Skeletal muscle tissue (tissue), 4 donors: ENCODE data around the gene BNC2. TPM values are rescaled to one million over a fixed set of nuclear protein-coding genes. Genes with fewer than 3 reads are reported as not detected.

Source experiments
- H3K27ac ChIP-seq: one replicate; pipeline ENCODE4 v1.7.0; 2013; ENCODE audit warnings: mild to moderate bottlenecking, low read depth, low read length, inconsistent platforms
- H3K27me3 ChIP-seq, 3 donors: one replicate each; pipeline ENCODE4 v1.7.0; 2013; ENCODE audit warnings: low read length in 3 of 3; ENCODE audit not compliant: control insufficient read depth in 3 of 3, insufficient read depth in 3 of 3
- H3K36me3 ChIP-seq, 3 donors: one replicate each; pipeline ENCODE4 v1.7.0; 2013; ENCODE audit warnings: low read length in 3 of 3; ENCODE audit not compliant: control insufficient read depth in 3 of 3, insufficient read depth in 3 of 3
- H3K4me1 ChIP-seq, 3 donors: one replicate each; pipeline ENCODE4 v1.7.0; 2013; ENCODE audit warnings: low read length in 3 of 3, mild to moderate bottlenecking in 3 of 3; ENCODE audit not compliant: control insufficient read depth in 3 of 3, insufficient read depth in 3 of 3
- H3K4me3 ChIP-seq, 3 donors: one replicate each; pipeline ENCODE4 v1.7.0; 2013; ENCODE audit warnings: low read length in 3 of 3
- H3K9ac ChIP-seq, 3 donors: one replicate each; pipeline ENCODE4 v1.7.0; 2013; ENCODE audit warnings: low read length in 3 of 3, mild to moderate bottlenecking in 3 of 3, moderate library complexity in 2 of 3, low read depth in 1 of 3
- H3K9me3 ChIP-seq, 3 donors: one replicate each; pipeline ENCODE4 v1.7.0; 2013; ENCODE audit warnings: low read length in 3 of 3; ENCODE audit not compliant: control insufficient read depth in 3 of 3
- total RNA-seq: library from RNA; depleted of rRNA; stranded (reverse); fragments of >200 nt; gene quantifications from one replicate; pipeline ENCODE4 v1.2.3, GENCODE V29; 2014
- donor health status: Osteomylitis.

Gene BNC2
- total RNA-seq, 1 donor from 2014 or later = 10.4 TPM

DNA sequence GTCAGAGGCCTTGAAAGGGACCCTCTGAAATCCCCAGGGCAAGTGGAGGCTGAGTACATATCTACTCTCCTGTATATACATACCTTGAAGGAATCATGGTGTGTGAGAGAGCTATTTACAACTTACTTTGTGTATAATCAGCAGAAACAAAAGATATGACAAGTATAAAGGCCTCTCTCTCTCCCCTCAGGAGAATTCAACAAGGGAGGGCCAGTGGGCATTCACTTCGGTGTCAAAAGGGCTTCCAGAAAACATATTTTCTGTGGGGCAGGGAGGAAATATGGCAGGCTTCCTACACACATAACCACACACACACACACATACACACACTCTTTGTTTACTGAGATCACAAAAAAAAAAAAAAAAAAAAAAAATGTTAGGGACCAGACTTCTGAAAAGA lies 181.7 kb downstream of the BNC2 start:
- Histone ChIP-seq H3K4me3 (no peak overlapping the region), H3K9me3 (no peaks in the 10 kb centered on the region), H3K4me1 (peaks cover 0 to 5% (median 0%) of the 10 kb centered on the region in 3 donors), H3K27ac (no peak overlapping the region), H3K27me3 (no peaks in the 10 kb centered on the region), H3K9ac (no peak overlapping the region), H3K36me3 (no peaks in the 10 kb centered on the region)

DNA sequence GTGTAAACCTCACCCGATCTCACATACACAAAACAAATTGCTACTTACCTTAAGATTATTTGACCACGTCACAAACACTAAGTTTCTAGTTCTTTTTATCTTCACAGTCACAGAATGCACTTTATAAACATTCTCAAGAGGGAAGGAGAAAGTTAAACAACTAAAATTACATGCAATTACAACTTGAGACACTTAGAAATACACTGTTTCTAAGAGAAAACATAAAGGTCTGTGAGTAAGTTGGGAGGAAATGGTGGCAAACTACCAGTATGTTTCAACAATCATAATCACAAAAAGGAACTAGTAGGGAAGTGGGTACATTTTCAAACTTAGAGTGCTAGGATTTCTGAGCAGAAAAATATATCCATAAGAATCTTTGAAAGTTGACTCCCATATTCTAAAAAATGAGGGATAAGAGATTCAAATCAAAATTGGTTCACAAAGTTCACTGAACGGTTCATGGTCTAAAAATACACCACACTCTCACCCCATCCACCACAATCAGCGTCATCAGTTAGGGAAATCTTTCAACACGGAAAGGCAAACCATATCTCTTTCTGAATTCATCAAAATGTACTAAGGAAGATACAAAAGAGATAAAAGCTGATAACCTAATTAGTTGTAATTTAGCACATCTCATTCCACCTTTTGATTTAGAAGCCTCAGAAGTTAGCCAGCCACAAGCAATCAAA lies 182.6 kb downstream of the BNC2 start:
- no peak overlapping the region for H3K27ac ChIP-seq
- H3K27me3 ChIP-seq = no peaks in the 10 kb centered on the region
- no peak overlapping the region for H3K4me3 ChIP-seq
- H3K9me3 ChIP-seq = no peaks in the 10 kb centered on the region
- H3K36me3 ChIP-seq = no peaks in the 10 kb centered on the region
- H3K9ac ChIP-seq = no peak overlapping the region
- H3K4me1 ChIP-seq = peaks cover 0 to 5% (median 0%) of the 10 kb centered on the region in 3 donors

DNA sequence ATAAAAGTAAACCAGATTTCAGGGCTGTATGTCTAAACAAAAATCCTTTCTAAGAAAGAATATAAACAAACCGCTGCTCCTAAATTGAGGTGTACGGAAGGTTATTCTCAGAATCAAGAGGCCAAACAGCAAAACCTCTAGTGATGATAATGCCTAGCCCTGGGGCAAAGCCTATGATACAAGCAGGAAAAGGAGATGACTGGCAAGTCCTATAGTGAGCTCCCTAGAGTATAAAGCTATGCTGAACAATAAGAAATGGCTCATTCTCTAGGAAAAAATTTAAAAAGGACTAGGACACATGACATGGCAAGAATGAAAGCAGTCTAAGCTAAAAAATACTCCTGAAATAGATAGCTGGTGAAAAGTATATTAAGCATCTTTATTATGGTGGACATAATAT lies 187.1 kb downstream of the BNC2 start:
- no peaks in the 10 kb centered on the region for H3K36me3 ChIP-seq
- H3K9me3 ChIP-seq = no peaks in the 10 kb centered on the region
- H3K27me3 ChIP-seq = no peaks in the 10 kb centered on the region
- no peak overlapping the region for H3K9ac ChIP-seq
- H3K27ac ChIP-seq = no peak overlapping the region
- peaks cover 0 to 5% (median 0%) of the 10 kb centered on the region in 3 donors for H3K4me1 ChIP-seq
- H3K4me3 ChIP-seq = no peak overlapping the region

DNA sequence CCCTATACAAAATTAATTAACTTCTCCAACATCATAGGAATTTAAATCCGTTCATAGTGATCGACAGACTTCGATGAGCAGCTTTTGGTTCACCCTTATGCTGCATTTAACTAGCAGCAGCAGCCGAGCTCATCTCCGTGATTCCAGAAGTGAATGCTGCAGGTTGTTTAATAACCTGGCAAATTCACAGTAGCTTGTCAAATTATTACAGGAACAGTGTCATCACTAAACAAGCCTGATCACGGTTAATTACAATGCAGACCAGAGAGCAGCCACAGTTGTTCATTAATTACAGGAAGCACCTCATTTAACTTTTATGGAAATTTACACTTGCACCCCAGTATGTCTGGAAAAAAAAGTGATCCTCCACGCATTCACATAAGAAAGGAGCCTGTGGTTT lies 188.2 kb downstream of the BNC2 start:
- Histone ChIP-seq H3K9ac (no peak overlapping the region), H3K9me3 (no peaks in the 10 kb centered on the region), H3K27ac (no peak overlapping the region), H3K27me3 (no peaks in the 10 kb centered on the region), H3K4me1 (peaks cover 0 to 5% (median 0%) of the 10 kb centered on the region in 3 donors), H3K36me3 (no peaks in the 10 kb centered on the region), H3K4me3 (no peak overlapping the region)

DNA sequence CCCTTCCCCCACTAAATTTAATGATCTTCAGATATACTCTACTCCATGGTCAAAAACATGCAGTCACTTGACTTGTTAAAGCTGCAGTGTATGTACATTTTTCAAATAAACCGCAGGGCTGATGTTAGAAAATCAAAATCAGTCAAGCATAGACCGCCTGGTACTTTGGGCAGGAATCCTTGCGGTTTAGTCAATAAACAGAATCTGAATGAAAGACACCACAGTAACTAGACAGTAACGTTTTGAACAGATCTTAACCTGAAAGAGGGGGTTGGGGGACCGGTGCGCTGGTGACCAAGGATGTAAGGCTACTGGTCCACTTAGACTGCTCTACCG lies 188.8 kb downstream of the BNC2 start:
- H3K36me3 ChIP-seq = no peaks in the 10 kb centered on the region
- H3K27ac ChIP-seq = no peak overlapping the region
- H3K9me3 ChIP-seq = no peaks in the 10 kb centered on the region
- no peaks in the 10 kb centered on the region for H3K27me3 ChIP-seq
- H3K4me3 ChIP-seq = no peak overlapping the region
- no peak overlapping the region for H3K9ac ChIP-seq
- H3K4me1 ChIP-seq = peaks cover 0 to 5% (median 0%) of the 10 kb centered on the region in 3 donors

DNA sequence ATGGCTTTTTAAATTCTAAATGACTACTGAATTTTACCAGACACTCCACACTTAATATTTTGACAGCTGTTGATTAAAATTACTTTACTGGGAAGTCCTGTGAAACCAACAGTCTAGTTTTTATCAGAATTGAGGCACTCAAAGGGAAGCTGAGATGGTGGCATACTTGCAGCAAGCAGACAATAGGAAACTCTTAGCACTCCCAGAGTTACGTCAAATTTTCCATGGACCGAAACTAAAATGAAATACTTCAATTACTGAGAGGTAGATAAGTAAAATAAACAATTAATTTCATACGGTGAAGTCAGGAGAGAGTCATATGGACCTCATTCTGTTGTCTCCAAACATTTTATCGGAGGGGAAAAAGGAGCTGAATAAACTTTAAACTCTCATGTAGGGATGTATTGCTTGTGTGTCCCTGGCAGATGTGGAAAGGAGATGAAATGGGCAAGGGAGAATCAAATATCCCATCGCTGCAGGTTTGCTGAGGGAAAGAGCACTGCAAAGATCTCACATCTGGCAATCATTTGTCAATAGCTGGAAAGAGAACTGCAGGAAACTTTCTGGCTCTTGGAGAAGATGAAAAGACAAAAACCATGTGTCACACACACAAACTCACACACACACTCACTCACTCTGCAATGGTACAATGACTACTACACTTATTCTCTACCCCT lies 189.4 kb downstream of the BNC2 start:
- Histone ChIP-seq H3K4me1 (peaks cover 0 to 5% (median 0%) of the 10 kb centered on the region in 3 donors), H3K9me3 (no peaks in the 10 kb centered on the region), H3K36me3 (no peaks in the 10 kb centered on the region), H3K27ac (no peak overlapping the region), H3K9ac (no peak overlapping the region), H3K27me3 (no peaks in the 10 kb centered on the region), H3K4me3 (no peak overlapping the region)

DNA sequence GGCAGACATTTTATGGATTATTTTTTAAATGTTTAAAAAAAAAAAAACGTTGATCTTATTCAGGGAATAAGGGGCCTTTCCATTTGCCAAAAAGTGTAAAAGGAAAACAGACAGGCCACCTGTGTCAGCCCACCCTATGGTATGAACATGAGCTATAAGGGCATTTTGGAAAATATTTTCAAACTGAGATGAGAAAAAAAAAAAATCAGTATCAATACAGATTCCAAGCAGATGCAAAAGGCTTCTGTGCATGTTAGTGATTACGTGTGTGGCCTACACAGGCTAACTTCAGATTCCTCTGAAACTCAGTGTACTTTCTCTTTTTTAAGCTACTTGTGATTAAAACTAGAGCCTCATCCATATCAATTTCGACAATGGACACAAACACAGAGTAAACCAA lies 189.9 kb downstream of the BNC2 start:
- Histone ChIP-seq H3K27ac (no peak overlapping the region), H3K36me3 (no peaks in the 10 kb centered on the region), H3K9me3 (no peaks in the 10 kb centered on the region), H3K4me1 (peaks cover 0 to 5% (median 0%) of the 10 kb centered on the region in 3 donors), H3K27me3 (no peaks in the 10 kb centered on the region), H3K9ac (no peak overlapping the region), H3K4me3 (no peak overlapping the region)

DNA sequence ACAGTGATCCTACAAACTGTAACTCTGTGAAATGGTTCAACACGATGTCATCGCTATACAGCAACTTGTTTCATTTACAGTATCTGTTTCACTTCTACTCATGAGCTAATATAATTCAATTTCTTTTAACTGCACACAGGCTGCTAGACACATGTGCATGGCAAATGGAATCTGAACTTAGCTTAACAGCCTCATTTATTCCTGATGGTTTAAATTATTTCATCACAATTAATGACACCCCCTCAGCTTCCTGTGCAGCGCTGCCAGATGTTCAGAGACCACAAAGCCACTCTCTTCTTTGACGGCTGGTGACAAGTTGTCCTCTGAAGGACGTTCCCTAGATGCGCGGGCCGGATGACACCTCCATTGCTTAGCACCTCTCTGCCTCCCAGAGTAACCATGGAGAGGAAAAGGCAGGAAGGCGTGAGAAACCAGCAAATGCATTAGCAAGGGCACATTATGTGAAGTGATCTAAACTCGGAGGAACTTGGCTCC lies 191.1 kb downstream of the BNC2 start:
- Histone ChIP-seq H3K9me3 (no peaks in the 10 kb centered on the region), H3K27ac (no peak overlapping the region), H3K27me3 (no peaks in the 10 kb centered on the region), H3K9ac (no peak overlapping the region), H3K36me3 (no peaks in the 10 kb centered on the region), H3K4me3 (no peak overlapping the region), H3K4me1 (peaks cover 0 to 5% (median 0%) of the 10 kb centered on the region in 3 donors)

DNA sequence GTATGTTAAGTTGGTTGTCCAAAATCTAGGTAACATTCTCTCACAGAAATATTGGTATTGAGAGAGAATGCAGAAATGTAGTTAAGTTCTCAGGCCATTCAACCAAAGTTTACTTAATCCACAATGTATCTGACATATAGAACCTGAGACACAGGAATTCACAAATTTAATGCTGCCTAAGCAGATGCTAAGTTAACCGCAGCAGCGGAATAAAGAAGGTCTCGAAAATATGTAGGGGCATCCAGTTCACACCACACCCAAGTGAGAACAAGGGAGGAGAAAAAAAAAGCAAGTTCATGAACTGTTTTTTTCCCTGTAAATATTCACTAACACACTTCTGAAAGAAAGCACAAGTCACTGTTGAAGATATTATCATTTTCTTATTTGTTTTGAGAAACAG lies 194.0 kb downstream of the BNC2 start:
- Histone ChIP-seq H3K27ac (no peak overlapping the region), H3K27me3 (no peaks in the 10 kb centered on the region), H3K36me3 (no peaks in the 10 kb centered on the region), H3K9me3 (no peaks in the 10 kb centered on the region), H3K4me3 (no peak overlapping the region), H3K4me1 (peaks cover 0 to 5% (median 0%) of the 10 kb centered on the region in 3 donors), H3K9ac (no peak overlapping the region)

DNA sequence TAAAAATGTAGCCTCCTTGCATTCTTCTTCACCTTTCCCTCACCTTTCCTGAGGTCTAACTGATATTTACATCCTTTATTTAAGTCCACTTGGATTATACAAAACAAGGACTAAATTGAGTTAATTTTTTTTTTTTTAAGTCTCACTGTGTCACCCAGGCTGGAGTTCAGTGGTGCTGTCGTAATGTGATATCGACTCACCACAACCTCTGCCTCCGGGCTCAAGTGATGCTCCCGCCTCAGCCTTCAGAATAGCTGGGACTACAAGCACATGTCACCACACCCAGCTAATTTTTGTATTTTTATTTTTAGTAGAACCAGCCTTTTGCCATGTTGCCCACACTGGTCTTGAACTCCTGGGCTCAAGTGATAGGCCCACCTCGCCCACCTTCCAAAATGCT lies 195.3 kb downstream of the BNC2 start:
- Histone ChIP-seq H3K9me3 (no peaks in the 10 kb centered on the region), H3K36me3 (no peaks in the 10 kb centered on the region), H3K9ac (no peak overlapping the region), H3K4me3 (no peak overlapping the region), H3K27ac (no peak overlapping the region), H3K4me1 (peaks cover 0 to 7% (median 0%) of the 10 kb centered on the region in 3 donors), H3K27me3 (no peaks in the 10 kb centered on the region)
